Activated CD4-positive, alpha-beta memory T cell treated with anti-CD3 and anti-CD28 coated beads for 36 hours (primary cell): ENCODE measurements around the gene CMYA5. TPM values are rescaled to one million over a fixed set of nuclear protein-coding genes. Genes with fewer than 3 reads are reported as not detected.
"Not testable (repeated sequence)": the region's sequence is repeated elsewhere in the genome, so short reads cannot be mapped to it uniquely, and the experiment has no call there.

Experiments used
- CTCF ChIA-PET: fragments of 350-600 bp; sonication (Branson Sonifier 250); formaldehyde crosslinking; loops from one replicate; lab custom pipeline; 2021; ENCODE audit warnings: antibody characterized with exemption, inconsistent platforms; lab: Charles Lee
- POLR2A ChIA-PET: fragments of 350-600 bp; sonication (Branson Sonifier 250); formaldehyde crosslinking; loops from one replicate; lab custom pipeline; 2021; ENCODE audit warnings: antibody characterized with exemption; lab: Charles Lee
- DNase-seq: peaks from one replicate; pipeline ENCODE4 v3.0.0-alpha.2; 2020
- H3K27ac Mint-ChIP-seq: one replicate; pipeline ENCODE4 v1.8.0; 2021; ENCODE audit warnings: mixed read lengths
- H3K27me3 Mint-ChIP-seq: one replicate; pipeline ENCODE4 v1.8.0; 2021; ENCODE audit warnings: mixed read lengths
- H3K36me3 Mint-ChIP-seq: one replicate; pipeline ENCODE4 v1.8.0; 2021; ENCODE audit warnings: mixed read lengths
- H3K4me1 Mint-ChIP-seq: one replicate; pipeline ENCODE4 v1.8.0; 2021; ENCODE audit warnings: low read depth, mixed read lengths
- H3K4me3 Mint-ChIP-seq: one replicate; pipeline ENCODE4 v1.8.0; 2021; ENCODE audit warnings: mild to moderate bottlenecking, mixed read lengths
- H3K9me3 Mint-ChIP-seq: one replicate; pipeline ENCODE4 v1.8.0; 2021; ENCODE audit warnings: mixed read lengths
- intact Hi-C: fragments of 100-400 bp; cut with micrococcal nuclease; formaldehyde crosslinking; loops from one replicate; pipeline ENCODE4 v1.15.1; 2023
- total RNA-seq, 2 experiments: library from RNA; stranded (reverse); gene quantifications; one replicate each; pipeline ENCODE4 v1.2.3, GENCODE V29; 2021

CMYA5 gene
- total RNA-seq, 2 experiments from 2014 or later = 0.15 to 0.26 TPM

- intact Hi-C loops = no loop called here
- Mint-ChIP-seq H3K4me3 (no peak overlapping the region), H3K27me3 (no peaks in the 10 kb centered on the region), H3K27ac (no peak overlapping the region), H3K4me1 (peaks cover 8% of the 10 kb centered on the region), H3K36me3 (no peaks in the 10 kb centered on the region), H3K9me3 (peaks cover 10% of the 10 kb centered on the region)
- DNase-seq = no peak
- ChIA-PET POLR2A (no interaction called here), CTCF (no interaction called here)
Measured at GRCh38 chr5:79704553-79704952, 14.9 kb downstream of the CMYA5 start.

- Mint-ChIP-seq H3K27me3 (no peaks in the 10 kb centered on the region), H3K36me3 (no peaks in the 10 kb centered on the region), H3K4me3 (no peak overlapping the region), H3K27ac (no peak overlapping the region), H3K9me3 (peaks cover 10% of the 10 kb centered on the region), H3K4me1 (no peaks in the 10 kb centered on the region)
- CTCF ChIA-PET = interaction anchor here (0.9 kb wide), 1 partner anchor 153 kb away, joined by 3 read pairs; no protein-coding TSS in a partner anchor
- POLR2A ChIA-PET = no interaction called here
- intact Hi-C loops = no loop called here
- no peak for DNase-seq
Measured at GRCh38 chr5:79705632-79706031, 16.0 kb downstream of the CMYA5 start.

DNA sequence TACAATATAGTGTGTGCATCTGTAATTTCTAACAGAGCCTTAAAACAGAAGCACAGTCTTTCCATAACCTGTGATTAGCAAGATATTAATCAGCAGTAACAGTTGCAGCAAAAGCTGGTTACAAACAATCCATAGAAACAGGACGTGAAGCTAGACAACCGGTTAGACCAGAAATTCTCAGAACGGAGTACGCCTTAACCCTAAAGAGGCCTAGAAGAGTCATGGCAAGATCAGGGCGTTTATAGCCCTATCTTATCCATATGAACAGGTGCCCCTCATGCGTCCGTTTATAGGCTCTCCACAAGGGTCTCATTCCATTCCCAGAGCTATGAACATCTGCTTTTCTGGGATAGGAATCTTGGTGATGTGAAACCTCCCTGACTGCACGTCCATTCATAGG lies 16.7 kb downstream of the CMYA5 start:
- CTCF ChIA-PET, DNase-seq, H3K4me1 Mint-ChIP-seq, H3K27ac Mint-ChIP-seq, H3K36me3 Mint-ChIP-seq, H3K27me3 Mint-ChIP-seq, intact Hi-C loops, H3K4me3 Mint-ChIP-seq, H3K9me3 Mint-ChIP-seq, POLR2A ChIA-PET: not testable (repeated sequence)

- Mint-ChIP-seq H3K36me3 (no peaks in the 10 kb centered on the region), H3K4me3 (no peak overlapping the region), H3K27me3 (no peaks in the 10 kb centered on the region), H3K9me3 (peaks cover 10% of the 10 kb centered on the region), H3K4me1 (no peaks in the 10 kb centered on the region), H3K27ac (no peak overlapping the region)
- ChIA-PET POLR2A (no interaction called here), CTCF (no interaction called here)
- DNase-seq = no peak
- intact Hi-C loops = no loop called here
Measured at GRCh38 chr5:79707535-79707934, 17.9 kb downstream of the CMYA5 start.

GRCh38 chr5:79712741-79713140 lies 23.1 kb downstream of the CMYA5 start:
- no peak overlapping the region for H3K4me3 Mint-ChIP-seq
- intact Hi-C loops = no loop called here
- no peak for DNase-seq
- POLR2A ChIA-PET = no interaction called here
- no peak overlapping the region for H3K27ac Mint-ChIP-seq
- H3K9me3 Mint-ChIP-seq = no peaks in the 10 kb centered on the region
- no peaks in the 10 kb centered on the region for H3K27me3 Mint-ChIP-seq
- no peaks in the 10 kb centered on the region for H3K4me1 Mint-ChIP-seq
- CTCF ChIA-PET = interaction anchor here (0.7 to 1.3 kb wide), 2 partner anchors 9 to 142 kb away, joined by 3 to 4 read pairs; no protein-coding TSS in a partner anchor
- H3K36me3 Mint-ChIP-seq = no peaks in the 10 kb centered on the region

- intact Hi-C loops = no loop called here
- no peaks in the 10 kb centered on the region for H3K4me1 Mint-ChIP-seq
Measured at GRCh38 chr5:79713727-79714126, 24.1 kb downstream of the CMYA5 start.

DNA sequence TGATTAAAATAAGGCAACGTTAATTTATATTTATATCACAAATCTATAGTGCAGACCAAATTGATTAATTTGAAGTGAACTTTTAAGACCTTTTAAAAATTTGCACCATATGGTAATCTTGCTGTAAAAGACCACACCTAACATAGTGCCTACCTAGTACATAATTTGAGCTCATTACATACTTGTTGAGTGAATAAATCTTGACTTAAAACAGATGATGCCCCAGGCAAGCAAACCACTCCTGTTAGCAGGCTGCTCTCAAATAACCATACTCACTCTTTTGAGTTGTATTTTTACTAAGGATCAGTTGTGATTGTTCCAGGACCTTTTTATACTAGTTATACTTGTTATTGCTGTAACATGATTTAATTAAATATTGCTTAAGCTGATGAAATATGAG lies 27.2 kb downstream of the CMYA5 start:
- CTCF ChIA-PET = interaction anchor here (1.0 to 1.6 kb wide), 3 partner anchors 57 to 583 kb away, joined by 3 to 5 read pairs (median 3); no protein-coding TSS in a partner anchor
- Mint-ChIP-seq H3K4me3 (no peak overlapping the region), H3K27ac (no peak overlapping the region), H3K27me3 (peaks cover 3% of the 10 kb centered on the region), H3K36me3 (peaks cover 8% of the 10 kb centered on the region), H3K4me1 (no peaks in the 10 kb centered on the region), H3K9me3 (peaks cover 15% of the 10 kb centered on the region)
- intact Hi-C loops = no loop called here
- POLR2A ChIA-PET = no interaction called here
- DNase-seq = no peak

More at GRCh38 chr5:79713727-79714126, 24.1 kb downstream of the CMYA5 start:
- ChIA-PET CTCF (interaction anchor here (1.3 kb wide), 1 partner anchor 10 kb away, joined by 4 read pairs; no protein-coding TSS in a partner anchor), POLR2A (no interaction called here)
- Mint-ChIP-seq H3K27ac (no peak overlapping the region), H3K4me3 (no peak overlapping the region), H3K36me3 (no peaks in the 10 kb centered on the region), H3K9me3 (no peaks in the 10 kb centered on the region), H3K27me3 (no peaks in the 10 kb centered on the region)
- no peak for DNase-seq

GRCh38 chr5:79720096-79720495 lies 30.5 kb downstream of the CMYA5 start:
- no peak for DNase-seq
- intact Hi-C loops = no loop called here
- Mint-ChIP-seq H3K27ac (no peak overlapping the region), H3K36me3 (peaks cover 8% of the 10 kb centered on the region), H3K27me3 (peaks cover 3% of the 10 kb centered on the region), H3K9me3 (peaks cover 15% of the 10 kb centered on the region), H3K4me3 (no peak overlapping the region), H3K4me1 (no peaks in the 10 kb centered on the region)
- ChIA-PET CTCF (no interaction called here), POLR2A (no interaction called here)

GRCh38 chr5:79727451-79728355 lies 38.1 kb downstream of the CMYA5 start:
- Mint-ChIP-seq H3K4me3 (no peak overlapping the region), H3K9me3 (no peaks in the 10 kb centered on the region), H3K27ac (no peak overlapping the region), H3K4me1 (peaks cover 20% of the 10 kb centered on the region), H3K27me3 (peaks cover 47% of the 10 kb centered on the region), H3K36me3 (no peaks in the 10 kb centered on the region)
- POLR2A ChIA-PET = no interaction called here
- no peak for DNase-seq
- intact Hi-C loops = no loop called here
- CTCF ChIA-PET = no interaction called here

DNA sequence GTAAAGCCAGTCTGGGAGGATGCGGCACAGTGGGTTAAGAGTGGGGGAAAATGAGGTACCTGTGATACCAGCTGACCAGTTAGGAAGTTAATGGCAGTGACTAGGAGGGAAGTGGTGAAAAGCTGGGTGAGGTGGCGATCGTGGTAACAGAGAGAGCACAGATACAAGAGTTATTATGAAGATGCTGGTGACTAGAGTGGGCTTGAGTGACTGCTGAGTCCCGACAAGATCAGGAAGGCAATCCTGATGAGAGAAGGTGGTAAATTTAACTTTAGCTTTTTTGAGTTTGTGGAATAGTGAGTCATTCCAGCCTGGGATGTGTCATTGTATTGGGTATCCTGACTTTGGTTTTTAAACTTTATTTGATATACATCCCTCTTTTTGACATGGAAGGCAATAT lies 38.8 kb downstream of the CMYA5 start:
- Mint-ChIP-seq H3K4me3 (no peak overlapping the region), H3K27ac (no peak overlapping the region), H3K4me1 (peaks cover 27% of the 10 kb centered on the region), H3K27me3 (peaks cover 52% of the 10 kb centered on the region), H3K9me3 (no peaks in the 10 kb centered on the region), H3K36me3 (no peaks in the 10 kb centered on the region)
- ChIA-PET POLR2A (no interaction called here), CTCF (no interaction called here)
- intact Hi-C loops = no loop called here
- DNase-seq = no peak

DNA sequence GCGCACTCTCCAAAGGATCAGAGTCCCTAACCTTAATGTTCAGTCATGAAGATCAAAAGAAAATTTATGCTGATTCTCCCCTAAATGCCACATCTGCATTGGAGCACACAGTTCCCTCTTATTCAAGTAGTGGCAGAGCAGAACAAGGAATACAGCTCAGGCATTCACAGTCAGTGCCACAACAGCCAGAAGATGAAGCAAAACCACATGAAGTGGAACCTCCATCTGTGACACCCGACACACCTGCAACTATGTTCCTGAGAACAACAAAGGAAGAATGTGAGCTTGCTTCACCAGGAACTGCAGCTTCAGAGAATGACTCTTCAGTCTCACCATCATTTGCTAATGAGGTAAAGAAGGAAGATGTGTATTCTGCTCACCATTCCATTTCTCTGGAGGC lies 40.0 kb downstream of the CMYA5 start:
- no peak overlapping the region for H3K4me3 Mint-ChIP-seq
- POLR2A ChIA-PET = no interaction called here
- intact Hi-C loops = no loop called here
- H3K27ac Mint-ChIP-seq = no peak overlapping the region
- H3K4me1 Mint-ChIP-seq = peaks cover 27% of the 10 kb centered on the region
- H3K27me3 Mint-ChIP-seq = peaks cover 57% of the 10 kb centered on the region
- CTCF ChIA-PET = interaction anchor here (1.2 kb wide), 1 partner anchor 29 kb away, joined by 4 read pairs; no protein-coding TSS in a partner anchor
- H3K36me3 Mint-ChIP-seq = no peaks in the 10 kb centered on the region
- DNase-seq = no peak
- H3K9me3 Mint-ChIP-seq = no peaks in the 10 kb centered on the region

DNA sequence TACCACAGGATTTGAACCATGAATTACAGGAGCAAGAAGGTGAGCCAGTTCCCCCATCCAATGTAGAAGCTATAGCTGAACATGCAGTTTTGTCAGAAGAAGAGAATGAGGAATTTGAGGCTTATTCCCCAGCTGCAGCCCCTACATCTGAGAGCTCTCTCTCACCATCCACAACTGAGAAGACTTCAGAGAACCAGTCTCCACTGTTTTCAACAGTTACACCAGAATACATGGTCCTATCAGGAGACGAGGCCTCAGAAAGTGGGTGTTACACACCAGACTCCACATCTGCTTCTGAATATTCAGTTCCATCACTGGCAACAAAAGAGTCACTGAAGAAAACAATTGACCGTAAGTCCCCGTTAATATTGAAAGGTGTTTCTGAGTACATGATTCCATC lies 40.9 kb downstream of the CMYA5 start:
- CTCF ChIA-PET = interaction anchor here (1.2 kb wide), 1 partner anchor 30 kb away, joined by 4 read pairs; no protein-coding TSS in a partner anchor
- intact Hi-C loops = no loop called here
- Mint-ChIP-seq H3K4me3 (no peak overlapping the region), H3K4me1 (peaks cover 33% of the 10 kb centered on the region), H3K27ac (no peak overlapping the region), H3K36me3 (no peaks in the 10 kb centered on the region), H3K9me3 (no peaks in the 10 kb centered on the region), H3K27me3 (peaks cover 65% of the 10 kb centered on the region)
- POLR2A ChIA-PET = interaction anchor here (0.6 kb wide), 1 partner anchor 22 kb away, joined by 3 read pairs; no protein-coding TSS in a partner anchor
- no peak for DNase-seq
